Activated CD8-positive, alpha-beta memory T cell treated with anti-CD3 and anti-CD28 coated beads, Interleukin-2, amount 50 U/mL, for 1 hour (primary cell): ENCODE measurements around the gene NUTM2E.
"Not testable (repeated sequence)": the region's sequence is repeated elsewhere in the genome, so short reads cannot be mapped to it uniquely, and the experiment has no call there.

Source experiments
- DNase-seq: peaks from one replicate; pipeline ENCODE4 v3.0.0-alpha.2; 2020; ENCODE audit errors: extremely low read depth

NUTM2E gene

GRCh38 chr10:79866903-79867551 is 40.5 kb downstream of the NUTM2E start:
- not testable (repeated sequence) for DNase-seq

GRCh38 chr10:79868023-79868422 is 41.5 kb downstream of the NUTM2E start:
- not testable (repeated sequence) for DNase-seq

GRCh38 chr10:79869439-79870097 is 43.0 kb downstream of the NUTM2E start:
- DNase-seq = not testable (repeated sequence)

DNA sequence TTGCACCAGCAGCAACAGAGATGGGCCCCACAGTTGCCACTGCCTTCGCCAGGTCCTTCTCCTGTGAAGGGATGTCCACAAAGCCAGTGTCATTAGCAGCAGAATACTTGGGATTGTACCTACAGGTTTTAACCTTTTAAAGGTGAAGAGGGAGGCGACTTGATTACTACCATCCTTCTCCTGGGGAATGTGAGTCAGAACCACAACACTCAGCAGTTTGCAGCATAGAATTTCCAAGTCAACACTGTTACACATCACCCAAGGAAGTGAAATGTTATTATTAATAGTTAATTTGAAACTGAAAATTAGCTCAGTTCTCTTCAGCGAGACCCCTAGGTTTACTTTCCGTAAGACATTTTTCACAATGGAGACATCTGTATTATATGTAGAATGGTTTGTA is 45.2 kb downstream of the NUTM2E start:
- not testable (repeated sequence) for DNase-seq
